Trophoblast cell (in vitro differentiated cells and primary cell): Measurements from ENCODE around the gene IKZF2.

Source experiments
- DNase-seq, 2 donors: peaks; one replicate each; pipeline ENCODE4 v3.0.0-alpha.2; 2016
- H2AFZ ChIP-seq: 2 replicates; pipeline ENCODE4 v1.6.1; 2013; ENCODE audit warnings: low read length, moderate library complexity, mild to moderate bottlenecking; ENCODE audit not compliant: insufficient read depth, poor library complexity
- H2AK5ac ChIP-seq: 2 replicates; pipeline ENCODE4 v1.6.1; 2013; ENCODE audit warnings: mild to moderate bottlenecking, low read length
- H2BK120ac ChIP-seq: 2 replicates; pipeline ENCODE4 v1.6.1; 2013; ENCODE audit warnings: low read length, mild to moderate bottlenecking, moderate library complexity; ENCODE audit not compliant: insufficient read depth, poor library complexity
- H2BK12ac ChIP-seq: 2 replicates; pipeline ENCODE4 v1.6.1; 2013; ENCODE audit warnings: mild to moderate bottlenecking, low read length, moderate library complexity
- H2BK5ac ChIP-seq: 2 replicates; pipeline ENCODE4 v1.6.1; 2013; ENCODE audit warnings: low read length, low read depth, moderate library complexity, mild to moderate bottlenecking; ENCODE audit not compliant: poor library complexity
- H3K14ac ChIP-seq: 2 replicates; pipeline ENCODE4 v1.6.1; 2013; ENCODE audit warnings: mild to moderate bottlenecking, low read length
- H3K18ac ChIP-seq: 2 replicates; pipeline ENCODE4 v1.6.1; 2013; ENCODE audit warnings: mild to moderate bottlenecking, low read length
- H3K23ac ChIP-seq: 2 replicates; pipeline ENCODE4 v1.6.1; 2013; ENCODE audit warnings: low read length
- H3K27ac ChIP-seq: 2 replicates; pipeline ENCODE4 v1.5.1; 2013; ENCODE audit warnings: low read depth, mild to moderate bottlenecking, inconsistent platforms, low read length, moderate library complexity
- H3K27me3 ChIP-seq: 2 replicates; pipeline ENCODE4 v1.6.1; 2013; ENCODE audit warnings: inconsistent platforms, mild to moderate bottlenecking, low read length, moderate library complexity; ENCODE audit not compliant: insufficient read depth
- H3K36me3 ChIP-seq, 2 experiments: 1 replicate in 1 of 2; 2 replicates in 1 of 2; pipeline ENCODE4 v1.6.1; 2013; ENCODE audit warnings: low read length in 2 of 2, mild to moderate bottlenecking in 2 of 2, moderate library complexity in 1 of 2; ENCODE audit not compliant: insufficient read depth in 2 of 2, control insufficient read depth in 1 of 2
- H3K4ac ChIP-seq: 2 replicates; pipeline ENCODE4 v1.6.1; 2013; ENCODE audit warnings: low read depth, mild to moderate bottlenecking, low read length, moderate library complexity
- H3K4me1 ChIP-seq, 2 experiments: 1 replicate in 1 of 2; 2 replicates in 1 of 2; pipeline ENCODE4 v1.6.1; 2013; ENCODE audit warnings: low read length in 2 of 2, mild to moderate bottlenecking in 2 of 2, moderate library complexity in 1 of 2; ENCODE audit not compliant: insufficient read depth in 2 of 2, control insufficient read depth in 1 of 2
- H3K4me2 ChIP-seq: 2 replicates; pipeline ENCODE4 v1.6.1; 2013; ENCODE audit warnings: inconsistent platforms, mild to moderate bottlenecking, low read length, moderate library complexity
- H3K4me3 ChIP-seq: 2 replicates; pipeline ENCODE4 v1.5.1; 2013; ENCODE audit warnings: mild to moderate bottlenecking, low read depth, low read length, inconsistent platforms
- H3K79me1 ChIP-seq: one replicate; pipeline ENCODE4 v1.6.1; 2013; ENCODE audit warnings: low read length
- H3K79me2 ChIP-seq: 2 replicates; pipeline ENCODE4 v1.6.1; 2013; ENCODE audit warnings: low read length, mild to moderate bottlenecking; ENCODE audit not compliant: control insufficient read depth, insufficient read depth, poor library complexity
- H3K9ac ChIP-seq: 2 replicates; pipeline ENCODE4 v1.6.1; 2013; ENCODE audit warnings: mild to moderate bottlenecking, low read length
- H3K9me3 ChIP-seq: 2 replicates; pipeline ENCODE4 v1.6.1; 2013; ENCODE audit warnings: low read depth, mild to moderate bottlenecking, control low read depth, inconsistent platforms, low read length; ENCODE audit not compliant: insufficient read depth
- H4K12ac ChIP-seq: 2 replicates; pipeline ENCODE4 v1.6.1; 2013; ENCODE audit warnings: low read depth, mild to moderate bottlenecking, low read length, moderate library complexity
- H4K8ac ChIP-seq: 2 replicates; pipeline ENCODE4 v1.6.1; 2013; ENCODE audit warnings: low read depth, mild to moderate bottlenecking, low read length, moderate library complexity
- H4K91ac ChIP-seq: one replicate; pipeline ENCODE4 v1.6.1; 2013; ENCODE audit warnings: low read depth, mild to moderate bottlenecking, low read length, moderate library complexity
- WGBS: extraction: QIAGEN DNeasy Blood & Tissue Kit; methylation state at CpG from one replicate; pipeline ENCODE4 v1.1.7; 2013; ENCODE audit warnings: missing lambda C conversion rate; ENCODE audit not compliant: insufficient read length, insufficient coverage; ENCODE audit errors: extremely low coverage; 5-methylcytosine and 5-hydroxymethylcytosine counted together

IKZF2 gene

DNA sequence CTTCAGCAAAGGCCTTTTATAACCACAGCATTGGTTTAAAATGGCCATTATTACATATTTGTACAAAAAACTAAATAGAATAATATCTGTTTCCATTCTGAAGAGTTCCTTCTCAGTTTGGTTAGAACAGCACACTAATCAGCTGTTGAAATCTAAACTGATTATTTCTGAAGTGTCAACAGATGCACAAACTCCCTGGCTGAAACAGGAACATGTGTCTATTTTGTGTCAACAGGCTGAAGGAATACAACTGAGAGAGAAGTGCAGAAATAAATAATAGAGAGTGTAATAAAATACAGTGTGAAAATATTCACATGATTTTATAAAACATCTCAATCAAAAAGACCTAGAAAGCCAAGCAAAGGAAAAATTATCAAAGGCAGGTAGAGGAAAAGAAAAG lies 29.7 kb downstream of the IKZF2 start:
- Histone ChIP-seq H3K4me2 (no peak overlapping the region), H3K79me2 (no peaks in the 10 kb centered on the region), H3K27ac (no peak overlapping the region)

DNA sequence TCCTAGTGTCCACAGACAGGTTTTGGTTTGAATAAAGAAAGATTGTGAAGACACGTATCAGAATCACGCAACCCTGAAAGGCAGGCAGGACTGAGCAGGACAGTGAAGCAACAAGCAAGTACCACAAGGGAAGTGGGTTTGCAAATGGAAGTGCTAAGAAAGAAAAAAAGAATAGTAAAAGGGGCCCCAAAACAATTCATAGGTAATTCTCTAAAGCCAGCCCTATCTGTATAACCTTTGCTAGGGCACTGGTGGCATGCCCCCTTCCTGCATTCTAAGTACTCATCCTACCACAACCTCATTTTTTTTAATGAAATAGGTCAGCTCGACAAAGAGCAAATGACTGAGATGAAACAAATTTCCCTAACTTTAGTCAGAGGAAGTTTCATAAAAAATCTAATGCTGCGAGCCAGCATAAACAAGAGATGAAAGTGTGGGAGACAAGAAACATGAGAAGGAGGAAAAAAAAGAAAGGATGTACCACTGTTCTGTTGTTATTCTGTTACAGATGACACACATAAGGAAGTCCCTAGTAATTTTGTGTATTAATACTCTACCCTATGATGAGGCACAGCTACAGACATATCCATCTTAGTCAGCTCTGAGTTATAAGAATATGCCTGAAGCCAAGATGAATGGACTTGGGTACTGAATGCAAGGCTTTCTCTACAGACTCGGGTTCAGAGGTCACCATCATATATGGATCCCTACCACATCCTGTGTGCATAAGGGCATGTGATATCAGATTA lies 32.2 kb downstream of the IKZF2 start:
- no CpG with 5 or more reads among the region's 5 CpGs for WGBS
- no peak overlapping the region for H2AFZ ChIP-seq
- H2BK5ac ChIP-seq, result no peak overlapping the region
- no peak for DNase-seq
- no peaks in the 10 kb centered on the region for H3K9me3 ChIP-seq
- H3K9ac ChIP-seq, result no peak overlapping the region
- H3K79me2 ChIP-seq, result no peaks in the 10 kb centered on the region
- H4K8ac ChIP-seq, result no peak overlapping the region
- H2AK5ac ChIP-seq, result no peak overlapping the region
- H3K79me1 ChIP-seq, result no peaks in the 10 kb centered on the region
- no peaks in the 10 kb centered on the region for H3K4me1 ChIP-seq
- H3K36me3 ChIP-seq, result no peaks in the 10 kb centered on the region
- H3K14ac ChIP-seq, result no peak overlapping the region
- no peak overlapping the region for H3K18ac ChIP-seq
- H3K27me3 ChIP-seq, result no peaks in the 10 kb centered on the region
- no peak overlapping the region for H2BK12ac ChIP-seq
- no peak overlapping the region for H3K23ac ChIP-seq
- no peak overlapping the region for H3K4me3 ChIP-seq
- no peak overlapping the region for H4K12ac ChIP-seq
- no peak overlapping the region for H2BK120ac ChIP-seq
- H4K91ac ChIP-seq, result no peak overlapping the region
- no peak overlapping the region for H3K4ac ChIP-seq
- no peak overlapping the region for H3K4me2 ChIP-seq
- H3K27ac ChIP-seq, result no peak overlapping the region

More for the DNA sequence above, 29.7 kb downstream of the IKZF2 start:
- H2AK5ac ChIP-seq, result no peak overlapping the region
- H3K4me1 ChIP-seq, result no peaks in the 10 kb centered on the region
- no peak overlapping the region for H3K9ac ChIP-seq
- no peak overlapping the region for H2BK12ac ChIP-seq
- H4K91ac ChIP-seq, result no peak overlapping the region
- H2AFZ ChIP-seq, result no peak overlapping the region
- no peak overlapping the region for H4K8ac ChIP-seq
- H2BK5ac ChIP-seq, result no peak overlapping the region
- no peaks in the 10 kb centered on the region for H3K79me1 ChIP-seq
- no peak overlapping the region for H4K12ac ChIP-seq
- H3K27me3 ChIP-seq, result no peaks in the 10 kb centered on the region
- DNase-seq, result no peak
- no peaks in the 10 kb centered on the region for H3K36me3 ChIP-seq
- H3K9me3 ChIP-seq, result no peaks in the 10 kb centered on the region
- no peak overlapping the region for H3K4ac ChIP-seq
- no peak overlapping the region for H3K4me3 ChIP-seq
- no peak overlapping the region for H3K14ac ChIP-seq
- no peak overlapping the region for H2BK120ac ChIP-seq
- H3K23ac ChIP-seq, result no peak overlapping the region
- H3K18ac ChIP-seq, result no peak overlapping the region

DNA sequence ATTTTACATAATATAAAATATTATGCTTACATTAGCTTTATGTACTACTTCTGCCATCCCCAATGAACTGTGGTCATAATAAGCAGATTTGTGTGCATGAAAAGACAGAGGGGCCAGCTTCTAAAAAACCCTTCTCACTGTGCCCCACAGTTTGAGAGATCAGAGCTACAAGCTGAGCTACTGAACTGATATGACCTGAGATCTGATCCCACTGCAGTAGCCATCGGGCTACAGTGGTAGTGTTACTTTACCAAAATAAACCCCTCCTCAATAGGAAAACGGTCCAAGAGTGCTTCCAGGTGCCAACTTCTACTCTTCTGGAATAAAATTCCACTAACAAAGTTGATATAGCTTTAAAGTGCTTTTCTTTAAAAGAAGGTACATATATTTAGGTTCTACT lies 43.1 kb downstream of the IKZF2 start:
- no CpG with 5 or more reads among the region's 2 CpGs for WGBS

DNA sequence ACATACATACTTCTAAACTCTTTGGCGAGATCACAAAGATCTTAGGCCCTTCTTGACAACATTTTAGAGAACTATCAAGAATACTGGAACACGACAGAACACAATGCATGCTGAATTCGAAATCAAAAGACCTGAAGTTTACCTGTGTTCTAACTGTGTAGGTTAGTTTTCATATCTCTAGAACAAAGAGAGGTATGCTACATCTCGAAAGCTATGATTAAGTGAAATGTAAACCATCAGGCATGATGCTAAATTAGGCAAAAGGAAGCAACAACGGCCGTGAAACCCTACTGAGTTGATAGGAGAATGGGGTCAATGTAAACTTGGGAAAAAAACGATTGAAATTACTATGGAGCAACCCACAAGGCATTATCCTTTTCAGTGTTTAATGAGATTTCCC lies 43.7 kb downstream of the IKZF2 start:
- no peak overlapping the region for H2AFZ ChIP-seq
- WGBS, result no CpG with 5 or more reads among the region's 7 CpGs
- H4K12ac ChIP-seq, result no peak overlapping the region
- no peak overlapping the region for H2BK120ac ChIP-seq
- no peaks in the 10 kb centered on the region for H3K36me3 ChIP-seq
- H2BK5ac ChIP-seq, result no peak overlapping the region
- no peak overlapping the region for H4K91ac ChIP-seq
- H4K8ac ChIP-seq, result no peak overlapping the region
- no peak overlapping the region for H3K4me3 ChIP-seq
- no peaks in the 10 kb centered on the region for H3K27me3 ChIP-seq
- no peak overlapping the region for H3K14ac ChIP-seq
- no peak overlapping the region for H3K27ac ChIP-seq
- H3K9ac ChIP-seq, result no peak overlapping the region
- H3K4me2 ChIP-seq, result no peak overlapping the region
- H3K79me1 ChIP-seq, result no peaks in the 10 kb centered on the region
- no peaks in the 10 kb centered on the region for H3K79me2 ChIP-seq
- H3K4ac ChIP-seq, result no peak overlapping the region
- peaks cover 2 to 6% of the 10 kb centered on the region in 2 experiments for H3K4me1 ChIP-seq
- no peak overlapping the region for H3K18ac ChIP-seq
- H2BK12ac ChIP-seq, result no peak overlapping the region
- H2AK5ac ChIP-seq, result no peak overlapping the region
- H3K23ac ChIP-seq, result no peak overlapping the region
- no peak for DNase-seq
- H3K9me3 ChIP-seq, result no peaks in the 10 kb centered on the region

More for the DNA sequence above, 43.1 kb downstream of the IKZF2 start:
- no peak overlapping the region for H3K27ac ChIP-seq
- H3K18ac ChIP-seq, result no peak overlapping the region
- no peak overlapping the region for H3K4me3 ChIP-seq
- H3K4me2 ChIP-seq, result no peak overlapping the region
- no peak overlapping the region for H2AK5ac ChIP-seq
- no peaks in the 10 kb centered on the region for H3K36me3 ChIP-seq
- H3K9ac ChIP-seq, result no peak overlapping the region
- no peaks in the 10 kb centered on the region for H3K79me1 ChIP-seq
- H2BK120ac ChIP-seq, result no peak overlapping the region
- H3K4me1 ChIP-seq, result peaks cover 2 to 6% of the 10 kb centered on the region in 2 experiments
- H3K79me2 ChIP-seq, result no peaks in the 10 kb centered on the region
- H3K14ac ChIP-seq, result no peak overlapping the region
- no peaks in the 10 kb centered on the region for H3K27me3 ChIP-seq
- no peak overlapping the region for H4K91ac ChIP-seq
- H3K4ac ChIP-seq, result no peak overlapping the region
- no peak overlapping the region for H2AFZ ChIP-seq
- DNase-seq, result no peak
- H4K12ac ChIP-seq, result no peak overlapping the region
- no peak overlapping the region for H2BK5ac ChIP-seq
- no peaks in the 10 kb centered on the region for H3K9me3 ChIP-seq
- no peak overlapping the region for H2BK12ac ChIP-seq
- no peak overlapping the region for H3K23ac ChIP-seq
- no peak overlapping the region for H4K8ac ChIP-seq
